GM21717 (cell line): ENCODE data around the gene CD40.

Experiments
- ATAC-seq: cut with Tn5 transposase; IDR thresholded peaks from one replicate; pipeline ENCODE4 v1.9.1; 2021; ENCODE audit warnings: mild to moderate bottlenecking, moderate library complexity; ENCODE audit not compliant: unreplicated experiment

Gene CD40

GRCh38 chr20:46117704-46118467 lies at the start of gene CD40:
Gene CD40, plus strand, starts transcription at chr20:46118314. Its CDS starts 30 bp downstream, at chr20:46118344.
- peak; percentile 68 for ATAC-seq

- ATAC-seq, result no peak
Observed at GRCh38 chr20:46070215-46070900, 47.8 kb upstream of the CD40 start.

GRCh38 chr20:46071573-46071972 lies 46.5 kb upstream of the CD40 start:
- no peak for ATAC-seq

- ATAC-seq, result no peak
Observed at GRCh38 chr20:46073024-46073423, 45.1 kb upstream of the CD40 start.

GRCh38 chr20:46073443-46073842 lies 44.7 kb upstream of the CD40 start:
- ATAC-seq, result no peak

GRCh38 chr20:46074006-46074405 lies 44.1 kb upstream of the CD40 start:
- no peak for ATAC-seq

GRCh38 chr20:46076806-46077205 lies 41.3 kb upstream of the CD40 start:
- ATAC-seq, result no peak

- ATAC-seq, result no peak
Observed at GRCh38 chr20:46077642-46078305, 40.3 kb upstream of the CD40 start.

GRCh38 chr20:46078954-46079353 lies 39.2 kb upstream of the CD40 start:
- ATAC-seq, result no peak

- ATAC-seq, result no peak
Observed at GRCh38 chr20:46081074-46081473, 37.0 kb upstream of the CD40 start.

GRCh38 chr20:46083101-46083500 lies 35.0 kb upstream of the CD40 start:
- no peak for ATAC-seq

- ATAC-seq, result no peak
Observed at GRCh38 chr20:46083531-46084061, 34.5 kb upstream of the CD40 start.

GRCh38 chr20:46084805-46085178 lies 33.3 kb upstream of the CD40 start:
- no peak for ATAC-seq

- no peak for ATAC-seq
Observed at GRCh38 chr20:46085179-46085851, 32.8 kb upstream of the CD40 start.

GRCh38 chr20:46087161-46087560 lies 31.0 kb upstream of the CD40 start:
- ATAC-seq, result no peak

GRCh38 chr20:46088409-46089166 lies 29.5 kb upstream of the CD40 start:
- peak; percentile 17 for ATAC-seq

- peak; percentile 29 for ATAC-seq
Observed at GRCh38 chr20:46089167-46089416, 29.0 kb upstream of the CD40 start.

GRCh38 chr20:46089417-46090388 lies 28.4 kb upstream of the CD40 start, which contains the start of gene NCOA5:
Gene NCOA5, minus strand, starts transcription at chr20:46089962. Its CDS starts 10,538 bp downstream, at chr20:46079424.
- peak; percentile 75 for ATAC-seq
